Measurements from ENCODE around the gene MEFV.
"Not testable (repeated sequence)": the region's sequence is repeated elsewhere in the genome, so short reads cannot be mapped to it uniquely, and the experiment has no call there.

Gene MEFV

GRCh38 chr16:3198334-3199072 is 57.9 kb downstream of the MEFV start:
- DNase-seq (ENCODE audit: low spot score): no peak
- no peak for TF ChIP-seq CTCF (IDR thresholded peaks at IDR 0.05; ENCODE audit: extremely low read depth, missing control alignments)

- DNase-seq (ENCODE audit: low spot score): not testable (repeated sequence)
Observed at GRCh38 chr16:3197694-3198333, 58.6 kb downstream of the MEFV start.

GRCh38 chr16:3195975-3196374 is 60.5 kb downstream of the MEFV start:
- no peak for TF ChIP-seq CTCF (IDR thresholded peaks at IDR 0.05; ENCODE audit: extremely low read depth, missing control alignments)
- no peak for DNase-seq (ENCODE audit: low spot score)

- TF ChIP-seq CTCF (IDR thresholded peaks at IDR 0.05; ENCODE audit: extremely low read depth, missing control alignments): no peak
- no peak for DNase-seq (ENCODE audit: low spot score)
Observed at GRCh38 chr16:3194792-3195191, 61.6 kb downstream of the MEFV start.

GRCh38 chr16:3193221-3194212 is 62.9 kb downstream of the MEFV start:
- no peak for DNase-seq (ENCODE audit: low spot score)
- no peak for TF ChIP-seq CTCF (IDR thresholded peaks at IDR 0.05; ENCODE audit: extremely low read depth, missing control alignments)

- no peak for DNase-seq (ENCODE audit: low spot score)
- no peak for TF ChIP-seq CTCF (IDR thresholded peaks at IDR 0.05; ENCODE audit: extremely low read depth, missing control alignments)
Observed at GRCh38 chr16:3192476-3193019, 63.9 kb downstream of the MEFV start.
